Aorta (tissue), 5 donors: ENCODE data around the gene TRIM9. TPM values are rescaled to one million over a fixed set of nuclear protein-coding genes. Genes with fewer than 3 reads are reported as not detected.

Experiments
- ATAC-seq: fragments of 200-7000 bp; cut with Tn5 transposase; one replicate; pipeline ENCODE4 v1.9.1; 2022; ENCODE audit warnings: moderate library complexity; ENCODE audit not compliant: low FRiP score
- DNase-seq, 2 donors: peaks; one replicate each; pipeline ENCODE4 v3.0.0-alpha.2; 2020
- H3K27ac ChIP-seq, 2 donors: one replicate each; pipeline ENCODE4 v1.5.1; 2013; ENCODE audit warnings: low read length in 2 of 2, mild to moderate bottlenecking in 2 of 2, moderate library complexity in 2 of 2, control low read depth in 1 of 2, inconsistent platforms in 1 of 2, low read depth in 1 of 2
- H3K27me3 ChIP-seq, 2 donors: one replicate each; pipeline ENCODE4 v1.6.1; 2013; ENCODE audit warnings: control low read depth in 1 of 2, low read length in 1 of 2, mild to moderate bottlenecking in 1 of 2, moderate library complexity in 1 of 2; ENCODE audit not compliant: insufficient read depth in 2 of 2, control insufficient read depth in 1 of 2
- H3K36me3 ChIP-seq, 2 donors: one replicate each; pipeline ENCODE4 v1.6.1; 2013; ENCODE audit warnings: control low read depth in 1 of 2, low read length in 1 of 2, mild to moderate bottlenecking in 1 of 2; ENCODE audit not compliant: insufficient read depth in 2 of 2, control insufficient read depth in 1 of 2
- H3K4me1 ChIP-seq, 2 donors: one replicate each; pipeline ENCODE4 v1.6.1; 2013; ENCODE audit warnings: low read length in 2 of 2, control low read depth in 1 of 2, mild to moderate bottlenecking in 1 of 2, moderate library complexity in 1 of 2; ENCODE audit not compliant: insufficient read depth in 2 of 2, control insufficient read depth in 1 of 2
- H3K4me3 ChIP-seq, 2 donors: one replicate each; pipeline ENCODE4 v1.5.1; 2013; ENCODE audit warnings: low read length in 2 of 2, control low read depth in 1 of 2, mild to moderate bottlenecking in 1 of 2
- H3K9me3 ChIP-seq: one replicate; pipeline ENCODE4 v1.6.1; 2013; ENCODE audit warnings: mild to moderate bottlenecking, low read length; ENCODE audit not compliant: control insufficient read depth
- WGBS, 2 donors: extraction: QIAGEN DNeasy Blood & Tissue Kit; methylation state at CpG; one replicate each; pipeline ENCODE4 v1.1.7; 2013; 5-methylcytosine and 5-hydroxymethylcytosine counted together
- intact Hi-C, 2 donors: fragments of 100-400 bp; cut with DNase I; formaldehyde crosslinking; loops; one replicate each; pipeline versions ENCODE4 v1.14.2 to v1.15.0; 2022
- polyA plus RNA-seq, 2 donors: library from polyadenylated mRNA; stranded (reverse); fragments of 200-250 nt; gene quantifications; one replicate each; pipeline ENCODE4 v1.2.3, GENCODE V29; 2013
- total RNA-seq, 2 donors: library from RNA; stranded (reverse); fragmentation: NEBNext Ultra II Directional; extraction: Animal tissue kit (Norgen Biotek cat#: 25700); gene quantifications; one replicate each; pipeline ENCODE4 v1.2.1, GENCODE V29; 2021
- donor health status: healthy with polysubstance abuse.
- donor health status: Bipolar disorder and iron deficiency.
- donor health status: DM: no; HTN: no; CAD: no.
- donor health status: DM: no; HTN: no; CAD: no.
- donor health status: DM: yes; HTN: yes; CAD: no.

Gene TRIM9
- total and polyA plus RNA-seq, 4 donors: 0.23 to 7.9 (median 0.76) TPM

DNA sequence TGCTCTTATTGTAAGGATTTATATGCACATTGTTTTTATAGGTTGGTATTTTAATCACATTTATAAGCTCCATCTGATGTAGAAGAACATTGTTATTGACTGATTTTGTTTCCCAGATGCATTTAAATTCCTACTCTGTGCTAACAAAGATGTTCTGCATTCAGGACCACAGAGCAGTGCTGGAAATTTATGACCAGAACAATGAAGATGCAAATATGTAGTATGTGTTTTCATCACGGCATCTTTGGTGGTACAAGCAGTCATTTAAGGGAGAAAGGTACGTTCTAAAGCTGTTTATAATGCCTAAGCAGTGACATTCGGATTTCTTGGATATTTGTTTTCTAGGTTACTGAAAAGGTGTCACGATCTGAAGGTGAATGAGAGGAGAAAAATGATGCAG lies 66.5 kb downstream of the TRIM9 start:
- no peak overlapping the region for H3K27ac ChIP-seq

DNA sequence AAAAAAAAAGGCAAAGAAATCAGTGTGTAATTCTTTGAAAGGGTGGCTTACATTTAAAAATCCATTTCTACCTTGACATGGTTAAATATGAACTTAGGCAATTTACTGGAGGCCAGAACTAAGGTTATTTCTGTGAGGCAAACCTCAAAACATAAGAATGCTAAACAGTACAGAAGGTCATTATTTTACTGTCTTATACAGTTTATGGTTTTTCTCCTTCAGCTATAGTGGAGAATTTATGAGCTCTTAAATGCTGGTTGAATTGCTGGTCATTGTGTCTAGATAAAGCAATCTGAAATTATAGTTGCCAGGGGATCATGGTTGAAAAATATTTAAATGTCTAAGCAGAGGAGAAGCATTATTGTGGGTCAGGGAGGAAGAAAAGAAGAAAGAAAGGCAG lies 70.5 kb downstream of the TRIM9 start:
- ATAC-seq: no peak

More for the DNA sequence above, 66.5 kb downstream of the TRIM9 start:
- no peaks in the 10 kb centered on the region for H3K9me3 ChIP-seq
- intact Hi-C loops: no loop called here
- no peak for DNase-seq
- H3K4me1 ChIP-seq: no peaks in the 10 kb centered on the region
- no peaks in the 10 kb centered on the region for H3K36me3 ChIP-seq
- 51 to 57% methylated on average over 4 of the region's 4 CpGs for WGBS, 2 donors
- ATAC-seq: no peak
- no peak overlapping the region for H3K4me3 ChIP-seq
- no peaks in the 10 kb centered on the region for H3K27me3 ChIP-seq

DNA sequence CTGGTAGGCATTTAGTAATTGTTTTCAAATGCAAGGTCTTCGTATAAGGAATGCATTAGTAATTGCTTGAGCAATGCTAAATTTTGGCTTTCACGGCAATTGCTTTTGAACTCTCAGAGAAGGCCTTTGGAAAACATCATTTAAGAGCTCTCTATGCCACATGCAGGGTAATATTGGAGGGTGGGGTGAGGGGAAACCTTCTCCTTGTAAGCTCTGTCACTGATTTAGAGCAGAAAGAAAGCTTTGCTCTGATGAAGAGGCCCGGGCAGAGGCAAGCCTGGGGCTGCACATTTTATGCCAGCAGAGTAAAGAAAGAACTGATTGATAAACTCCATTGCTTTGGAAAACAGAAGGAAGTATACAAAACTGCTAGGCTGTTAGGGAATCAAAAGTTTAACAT lies 70.9 kb downstream of the TRIM9 start:
- H3K36me3 ChIP-seq: no peaks in the 10 kb centered on the region
- H3K9me3 ChIP-seq: peaks cover 2% of the 10 kb centered on the region
- intact Hi-C loops: no loop called here
- H3K27ac ChIP-seq: no peak overlapping the region
- peaks cover 0 to 2% of the 10 kb centered on the region in 2 donors for H3K27me3 ChIP-seq
- DNase-seq (no peak), ATAC-seq (no peak)
- H3K4me1 ChIP-seq: no peaks in the 10 kb centered on the region
- WGBS, 2 donors: 92 to 94% methylated on average over 3 of the region's 3 CpGs
- no peak overlapping the region for H3K4me3 ChIP-seq

More for the DNA sequence above, 70.5 kb downstream of the TRIM9 start:
- no peak for DNase-seq
- no peak overlapping the region for H3K4me3 ChIP-seq
- peaks cover 0 to 2% of the 10 kb centered on the region in 2 donors for H3K27me3 ChIP-seq
- peaks cover 2% of the 10 kb centered on the region for H3K9me3 ChIP-seq
- intact Hi-C loops: no loop called here
- no peak overlapping the region for H3K27ac ChIP-seq
- H3K4me1 ChIP-seq: no peaks in the 10 kb centered on the region
- H3K36me3 ChIP-seq: no peaks in the 10 kb centered on the region

DNA sequence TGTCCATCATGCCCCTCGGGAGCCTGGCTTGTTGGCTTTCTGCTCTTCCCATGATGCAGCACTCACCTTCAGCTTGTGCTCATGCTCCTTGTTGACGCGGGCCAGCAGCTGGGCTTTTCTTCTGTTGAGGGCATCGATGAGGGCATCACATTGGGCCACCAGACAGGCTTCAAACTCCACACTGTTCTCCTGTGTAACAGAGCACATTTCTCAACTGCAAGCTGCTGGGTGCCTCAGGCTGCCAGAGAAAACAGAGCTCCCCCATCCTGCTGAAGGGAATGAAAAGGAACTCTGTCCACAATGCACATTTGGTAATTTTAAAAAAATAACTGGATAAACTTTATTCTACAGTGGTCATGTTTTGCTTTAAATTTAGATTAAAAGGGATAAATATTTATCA lies 72.1 kb downstream of the TRIM9 start:
- peaks cover 0 to 2% of the 10 kb centered on the region in 2 donors for H3K27me3 ChIP-seq
- H3K9me3 ChIP-seq: peaks cover 2% of the 10 kb centered on the region
- no peaks in the 10 kb centered on the region for H3K4me1 ChIP-seq
- intact Hi-C loops: no loop called here
- 69 to 76% methylated on average over 4 of the region's 4 CpGs for WGBS, 2 donors
- no peak overlapping the region for H3K27ac ChIP-seq
- ATAC-seq (no peak), DNase-seq (no peak)
- H3K4me3 ChIP-seq: no peak overlapping the region
- no peaks in the 10 kb centered on the region for H3K36me3 ChIP-seq

DNA sequence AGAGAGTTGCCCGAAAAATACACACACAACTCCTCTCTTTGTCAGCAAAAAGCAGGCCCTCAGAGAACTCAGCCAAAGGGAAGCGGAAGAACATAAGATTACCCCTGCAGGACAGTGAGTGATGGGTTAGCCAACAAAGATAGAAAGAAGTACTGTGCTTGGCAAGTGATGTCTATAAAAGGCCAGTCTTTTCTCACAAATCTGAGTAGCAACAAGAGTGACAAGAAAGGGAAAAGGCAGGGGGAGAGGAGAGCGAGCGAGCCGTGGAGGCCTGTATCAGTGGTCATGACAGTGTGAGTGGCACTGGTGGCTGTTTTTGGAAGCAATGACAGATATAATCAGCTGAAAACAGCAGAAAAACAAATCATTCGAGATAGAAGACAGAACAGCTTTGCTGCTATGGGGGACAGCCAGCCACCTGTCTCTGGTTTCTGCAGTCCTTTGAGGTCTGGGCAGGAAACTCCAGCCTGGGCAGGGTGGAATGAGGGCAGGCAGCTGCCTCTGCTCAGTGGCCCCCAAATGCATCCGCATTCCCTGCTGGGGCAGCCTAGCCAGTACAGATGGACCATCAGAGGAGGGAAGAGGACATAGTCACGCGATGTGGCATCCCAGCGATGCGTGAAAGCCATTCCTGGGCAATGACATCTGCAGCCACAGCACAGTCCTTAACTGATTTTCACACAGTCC lies 74.7 kb downstream of the TRIM9 start:
- ATAC-seq: no peak
- peaks cover 0 to under 1% of the 10 kb centered on the region in 2 donors for H3K4me1 ChIP-seq
- 84 to 90% methylated on average over 11 of the region's 11 CpGs for WGBS, 2 donors
- intact Hi-C loops: no loop called here
- DNase-seq: peak in 1 of 2 donors; percentile 29
- H3K9me3 ChIP-seq: peaks cover 2% of the 10 kb centered on the region
- no peaks in the 10 kb centered on the region for H3K36me3 ChIP-seq
- H3K27ac ChIP-seq: no peak overlapping the region
- H3K4me3 ChIP-seq: no peak overlapping the region
- peaks cover 0 to 2% of the 10 kb centered on the region in 2 donors for H3K27me3 ChIP-seq

DNA sequence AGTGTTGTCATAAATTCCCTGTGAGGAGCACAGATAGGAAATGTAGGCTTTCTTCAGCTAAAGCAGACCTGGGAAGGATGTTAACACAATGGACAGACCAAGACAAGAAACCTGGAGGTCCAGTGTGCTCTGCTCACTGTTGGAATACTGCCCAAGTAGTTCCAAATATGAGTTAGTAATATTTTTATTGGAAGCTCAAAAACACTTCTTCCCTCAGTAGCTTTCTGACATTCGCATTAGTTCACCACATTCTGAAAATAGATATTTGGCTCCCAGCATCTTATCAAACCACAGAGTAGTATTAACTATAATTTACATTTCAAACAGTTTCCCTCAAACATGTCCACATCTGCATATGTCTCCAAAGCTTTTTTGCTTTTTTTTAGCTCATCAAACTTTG lies 75.8 kb downstream of the TRIM9 start:
- Histone ChIP-seq H3K4me1 (peaks cover 0 to 3% of the 10 kb centered on the region in 2 donors), H3K27me3 (peaks cover 0 to 2% of the 10 kb centered on the region in 2 donors)
- ATAC-seq: no peak

DNA sequence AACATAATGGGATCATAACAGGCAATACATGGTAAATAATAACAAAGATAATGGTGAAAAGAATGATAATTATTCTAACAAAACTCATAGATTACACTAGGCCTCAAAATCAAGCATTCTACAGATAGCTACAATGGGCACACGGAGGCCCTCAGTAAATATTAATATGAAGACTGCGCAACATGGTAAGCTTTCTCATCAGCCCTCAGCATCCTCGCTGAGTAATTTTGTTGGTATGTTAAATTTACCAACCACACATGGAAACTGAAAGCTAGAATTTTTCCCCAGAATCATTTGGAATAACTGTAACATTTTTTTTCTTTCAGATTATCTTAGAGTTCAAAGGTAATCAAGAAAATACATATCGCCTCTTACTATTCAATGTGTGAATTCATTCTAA lies 76.4 kb downstream of the TRIM9 start:
- Histone ChIP-seq H3K27me3 (peaks cover 0 to 2% of the 10 kb centered on the region in 2 donors), H3K27ac (no peak overlapping the region), H3K36me3 (no peaks in the 10 kb centered on the region), H3K4me3 (no peak overlapping the region), H3K4me1 (peaks cover 1 to 3% of the 10 kb centered on the region in 2 donors), H3K9me3 (peaks cover 2% of the 10 kb centered on the region)
- ATAC-seq: no peak
- DNase-seq: no peak
- intact Hi-C loops: loop anchor here in 1 of 2 donors (5.0 kb wide), 1 partner anchor 74 kb away; no protein-coding TSS in a partner anchor
- 86 to 96% methylated on average over 4 of the region's 4 CpGs for WGBS, 2 donors

More for the DNA sequence above, 75.8 kb downstream of the TRIM9 start:
- DNase-seq: no peak
- Histone ChIP-seq H3K27ac (no peak overlapping the region), H3K4me3 (no peak overlapping the region), H3K36me3 (no peaks in the 10 kb centered on the region), H3K9me3 (peaks cover 2% of the 10 kb centered on the region)
- intact Hi-C loops: loop anchor here in 1 of 2 donors (5.0 kb wide), 1 partner anchor 73 kb away; no protein-coding TSS in a partner anchor
- 7 to 10% methylated on average over 1 of the region's 1 CpG for WGBS, 2 donors

DNA sequence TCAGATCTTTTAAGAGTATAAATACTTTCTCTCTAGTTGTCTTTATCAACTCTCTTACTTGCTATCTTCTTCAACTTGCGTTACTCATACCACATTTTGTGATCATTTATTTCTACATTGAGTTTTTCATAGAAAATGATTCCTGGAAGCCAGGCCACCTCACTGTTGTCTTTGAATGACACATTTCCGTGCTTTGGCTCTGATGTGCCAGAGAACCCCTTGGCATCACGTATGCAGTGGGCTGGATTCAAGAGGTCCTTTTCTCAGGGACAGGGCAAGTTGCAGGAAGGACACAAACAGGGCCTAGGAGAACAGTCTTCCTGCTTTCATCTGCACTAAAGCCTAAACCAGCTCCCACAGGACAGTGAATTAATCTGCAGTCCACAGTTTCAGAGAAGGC lies 80.3 kb downstream of the TRIM9 start:
- Histone ChIP-seq H3K27me3 (no peaks in the 10 kb centered on the region), H3K4me3 (no peak overlapping the region), H3K27ac (no peak overlapping the region), H3K4me1 (peaks cover 1 to 3% of the 10 kb centered on the region in 2 donors), H3K36me3 (no peaks in the 10 kb centered on the region), H3K9me3 (peaks cover 1% of the 10 kb centered on the region)
- peak in 1 of 2 donors; percentile 61 for DNase-seq
- WGBS, 2 donors: 6 to 8% methylated on average over 3 of the region's 3 CpGs
- intact Hi-C loops: loop anchor here in 1 of 2 donors (2.0 to 5.0 kb wide), 2 partner anchors 52 to 78 kb away; no protein-coding TSS in a partner anchor
- ATAC-seq: no peak

DNA sequence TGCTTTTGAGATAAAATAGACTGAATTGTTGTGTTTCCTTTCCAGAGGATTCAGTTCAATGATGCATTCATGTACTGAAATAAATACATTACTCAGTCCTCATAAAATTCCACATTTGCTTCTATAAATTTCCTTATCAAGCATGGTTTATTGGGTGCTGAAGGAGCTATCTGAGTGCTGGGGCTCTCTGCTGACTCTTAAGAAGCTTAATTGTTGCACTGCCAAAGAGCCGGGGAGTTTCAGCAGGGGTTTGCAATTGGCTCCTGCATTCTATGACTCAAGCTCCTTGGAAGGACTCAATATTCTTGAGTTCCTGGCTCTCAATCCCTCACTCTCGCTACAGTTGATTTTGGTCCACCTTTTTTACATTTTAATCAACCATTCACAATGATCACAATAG lies 80.8 kb downstream of the TRIM9 start:
- H3K27ac ChIP-seq: no peak overlapping the region
- 2 to 6% methylated on average over 2 of the region's 2 CpGs for WGBS, 2 donors
- peak; percentile 88 for ATAC-seq
- peaks cover 1% of the 10 kb centered on the region for H3K9me3 ChIP-seq
- no peak overlapping the region for H3K4me3 ChIP-seq
- DNase-seq: peak in 1 of 2 donors; percentile 59
- peaks cover 1 to 3% of the 10 kb centered on the region in 2 donors for H3K4me1 ChIP-seq
- H3K27me3 ChIP-seq: no peaks in the 10 kb centered on the region
- no peaks in the 10 kb centered on the region for H3K36me3 ChIP-seq
- intact Hi-C loops: loop anchor here in 1 of 2 donors (2.0 kb wide), 1 partner anchor 51 kb away; no protein-coding TSS in a partner anchor
